NCI-H2171 treated with DMSO at 0.1 percent for 48 hours (cell line): ENCODE results near the gene HOOK2.
"Not testable (repeated sequence)": the region's sequence is repeated elsewhere in the genome, so short reads cannot be mapped to it uniquely, and the experiment has no call there.

Experiments
- DNase-seq: peaks from one replicate; lab custom pipeline; 2025; lab: John Stamatoyannopoulos, UW

The HOOK2 gene, protein sequence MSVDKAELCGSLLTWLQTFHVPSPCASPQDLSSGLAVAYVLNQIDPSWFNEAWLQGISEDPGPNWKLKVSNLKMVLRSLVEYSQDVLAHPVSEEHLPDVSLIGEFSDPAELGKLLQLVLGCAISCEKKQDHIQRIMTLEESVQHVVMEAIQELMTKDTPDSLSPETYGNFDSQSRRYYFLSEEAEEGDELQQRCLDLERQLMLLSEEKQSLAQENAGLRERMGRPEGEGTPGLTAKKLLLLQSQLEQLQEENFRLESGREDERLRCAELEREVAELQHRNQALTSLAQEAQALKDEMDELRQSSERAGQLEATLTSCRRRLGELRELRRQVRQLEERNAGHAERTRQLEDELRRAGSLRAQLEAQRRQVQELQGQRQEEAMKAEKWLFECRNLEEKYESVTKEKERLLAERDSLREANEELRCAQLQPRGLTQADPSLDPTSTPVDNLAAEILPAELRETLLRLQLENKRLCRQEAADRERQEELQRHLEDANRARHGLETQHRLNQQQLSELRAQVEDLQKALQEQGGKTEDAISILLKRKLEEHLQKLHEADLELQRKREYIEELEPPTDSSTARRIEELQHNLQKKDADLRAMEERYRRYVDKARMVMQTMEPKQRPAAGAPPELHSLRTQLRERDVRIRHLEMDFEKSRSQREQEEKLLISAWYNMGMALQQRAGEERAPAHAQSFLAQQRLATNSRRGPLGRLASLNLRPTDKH

DNA sequence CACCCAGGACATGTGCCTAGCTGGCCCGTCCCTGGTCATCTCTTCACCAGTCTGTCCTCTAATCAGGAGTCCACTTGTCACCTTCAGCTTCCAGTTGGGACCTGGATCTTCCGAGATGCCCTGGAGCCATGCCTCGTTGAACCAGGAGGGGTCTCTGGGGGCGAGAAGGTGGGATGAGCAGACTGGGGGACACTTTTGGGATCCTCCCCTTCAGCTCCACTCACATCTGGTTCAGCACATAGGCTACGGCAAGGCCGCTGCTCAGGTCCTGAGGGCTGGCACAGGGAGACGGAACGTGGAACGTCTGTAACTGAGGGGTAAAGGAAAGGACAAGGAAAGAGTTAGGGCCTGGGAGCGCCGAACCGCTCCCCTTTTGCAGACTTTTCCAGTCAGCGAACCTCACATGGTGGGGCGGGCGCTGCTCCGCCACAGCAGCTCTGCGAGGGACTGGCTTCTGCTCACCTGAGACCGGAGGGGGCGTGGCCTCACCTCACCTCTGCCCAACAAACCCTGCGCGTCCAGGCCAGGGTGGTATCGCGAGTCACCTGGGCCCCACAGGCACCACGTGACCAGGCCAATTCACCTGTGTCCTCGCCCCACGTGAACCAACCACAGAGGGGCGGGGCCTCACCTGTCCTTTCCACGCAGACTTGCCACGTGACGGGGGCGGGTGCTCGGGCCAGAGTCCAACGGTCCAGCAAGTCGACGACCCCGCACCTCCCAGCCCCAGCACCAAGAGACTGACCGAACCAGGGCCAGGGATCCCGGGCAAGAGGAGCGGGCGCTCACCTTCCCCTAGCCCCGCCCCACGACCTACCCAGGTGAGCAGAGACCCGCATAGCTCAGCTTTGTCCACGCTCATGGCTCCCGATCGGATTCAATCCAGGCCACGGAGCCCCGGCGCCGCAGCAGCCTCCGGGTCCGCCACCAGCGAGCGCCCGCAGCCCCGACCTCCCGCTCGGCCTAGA, at the start of gene HOOK2:
HOOK2 (minus strand) TSS at position 965 of the 968 bp plus-strand sequence; CDS start at position 862, 103 bp downstream.
- DNase-seq: peak; percentile 74

DNA sequence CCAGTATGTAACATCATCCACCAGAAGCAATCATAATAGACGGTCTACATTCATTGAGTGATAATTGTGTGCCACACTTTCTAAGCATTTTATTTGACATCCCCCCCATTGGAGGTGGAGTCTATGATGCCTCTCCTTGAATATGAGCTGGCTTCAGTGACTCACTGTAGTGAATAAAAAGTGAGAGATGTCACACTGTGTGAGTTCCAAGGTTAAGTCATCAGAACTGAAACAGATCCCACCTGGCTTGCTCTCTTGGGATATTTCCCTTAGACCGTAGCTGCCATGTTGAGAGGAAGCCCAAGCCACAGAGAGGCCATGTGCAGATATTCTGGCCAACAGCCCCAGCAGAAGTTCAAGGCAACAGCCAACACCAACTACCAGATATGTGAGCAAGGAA, 46.4 kb upstream of the HOOK2 start:
- DNase-seq: no peak

GRCh38 chr19:12817810-12818209, 42.5 kb upstream of the HOOK2 start:
- not testable (repeated sequence) for DNase-seq

- DNase-seq: not testable (repeated sequence)
Measured at GRCh38 chr19:12817188-12817587, 41.8 kb upstream of the HOOK2 start.

GRCh38 chr19:12815088-12815487, 39.7 kb upstream of the HOOK2 start:
- DNase-seq: no peak

DNA sequence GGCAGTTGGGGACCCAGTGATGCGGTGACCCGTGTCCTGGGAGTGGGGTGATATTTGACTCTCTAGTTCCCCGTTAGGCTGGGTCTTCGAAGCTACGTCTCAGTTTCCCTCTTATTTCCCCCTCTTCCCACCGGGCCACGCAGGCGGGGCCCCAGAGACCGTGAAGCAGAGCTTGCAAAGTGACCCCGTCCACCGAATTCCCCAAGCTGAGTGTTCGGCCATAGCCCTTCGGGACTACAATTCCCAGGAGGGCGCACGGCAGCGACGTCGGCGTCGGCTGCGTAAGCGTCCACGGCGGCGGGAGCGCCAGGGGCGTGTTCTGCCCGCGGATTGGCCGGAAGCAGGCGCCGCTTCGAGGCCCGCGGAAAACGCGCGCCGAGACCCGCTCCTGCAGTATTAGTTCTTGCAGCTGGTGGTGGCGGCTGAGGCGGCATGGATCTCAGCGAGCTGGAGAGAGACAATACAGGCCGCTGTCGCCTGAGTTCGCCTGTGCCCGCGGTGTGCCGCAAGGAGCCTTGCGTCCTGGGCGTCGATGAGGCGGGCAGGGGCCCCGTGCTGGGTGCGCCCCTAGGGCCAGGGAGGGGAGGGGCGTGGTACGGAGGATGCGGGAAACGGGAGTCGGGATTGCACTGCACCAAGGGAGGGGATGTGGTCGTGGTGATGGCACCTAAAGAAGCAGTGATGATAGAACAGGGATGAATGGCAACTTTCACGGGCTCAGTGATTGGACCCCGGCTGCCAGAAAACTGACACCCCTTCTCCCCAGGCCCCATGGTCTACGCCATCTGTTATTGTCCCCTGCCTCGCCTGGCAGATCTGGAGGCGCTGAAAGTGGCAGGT, 31.1 kb upstream of the HOOK2 start, which contains the start of gene RNASEH2A:
RNASEH2A (plus strand) TSS at position 343 of the 840 bp plus-strand sequence; CDS start at position 433, 90 bp downstream.
- peak; percentile 98 for DNase-seq

GRCh38 chr19:12804051-12804450, 28.7 kb upstream of the HOOK2 start:
- no peak for DNase-seq

DNA sequence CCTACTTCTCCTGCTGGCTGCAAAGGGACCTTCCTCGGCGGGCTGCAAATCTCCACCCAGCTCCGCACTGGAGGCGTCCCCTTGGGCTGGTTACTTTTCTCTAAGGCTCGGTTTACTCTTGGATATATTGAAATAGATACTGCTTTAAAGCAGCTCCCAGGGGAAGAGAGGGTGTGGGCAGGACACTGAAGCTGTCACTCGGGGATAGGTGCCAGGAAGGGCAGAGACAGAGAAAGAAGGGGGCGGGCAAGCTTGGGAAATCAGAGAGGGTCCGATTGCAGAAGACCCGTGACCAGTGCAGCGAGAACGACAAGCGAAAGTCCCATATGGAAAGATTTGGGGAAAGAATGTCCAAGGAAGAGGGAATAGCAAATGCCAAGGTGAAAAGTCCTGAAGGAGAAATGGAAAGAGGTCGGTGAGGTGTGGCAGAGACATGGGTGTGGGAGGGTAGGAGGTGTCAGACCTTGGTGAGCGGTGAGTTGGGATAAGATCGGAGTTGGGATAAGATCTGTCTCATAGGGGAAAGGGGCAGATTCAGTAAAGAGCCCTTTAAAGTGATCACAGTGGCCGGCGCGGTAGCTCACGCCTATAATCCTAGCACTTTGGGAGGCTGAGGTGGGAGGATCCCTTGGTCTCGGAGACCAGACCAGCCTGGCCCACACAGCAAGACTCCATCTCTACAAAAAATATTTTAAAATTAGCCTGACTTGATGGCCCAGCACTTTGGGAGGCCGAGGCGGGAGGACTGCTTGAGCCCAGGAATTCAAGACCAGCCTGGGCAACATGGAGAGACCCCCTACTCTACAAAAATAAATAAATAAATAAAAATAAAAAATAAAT, 27.1 kb upstream of the HOOK2 start:
- DNase-seq: no peak

GRCh38 chr19:12801466-12802266, 26.3 kb upstream of the HOOK2 start, which contains the start of the genes PRDX2 and THSD8:
Gene PRDX2 (minus strand): TSS chr19:12801800. CDS start chr19:12801261, 539 bp downstream.
Gene THSD8 (plus strand): TSS chr19:12802069. CDS start chr19:12802072, 3 bp downstream.
- DNase-seq: peak; percentile 73

- DNase-seq: no peak
Measured at GRCh38 chr19:12800923-12801465, 25.6 kb upstream of the HOOK2 start.

GRCh38 chr19:12800466-12800770, 25.1 kb upstream of the HOOK2 start:
- no peak for DNase-seq

DNA sequence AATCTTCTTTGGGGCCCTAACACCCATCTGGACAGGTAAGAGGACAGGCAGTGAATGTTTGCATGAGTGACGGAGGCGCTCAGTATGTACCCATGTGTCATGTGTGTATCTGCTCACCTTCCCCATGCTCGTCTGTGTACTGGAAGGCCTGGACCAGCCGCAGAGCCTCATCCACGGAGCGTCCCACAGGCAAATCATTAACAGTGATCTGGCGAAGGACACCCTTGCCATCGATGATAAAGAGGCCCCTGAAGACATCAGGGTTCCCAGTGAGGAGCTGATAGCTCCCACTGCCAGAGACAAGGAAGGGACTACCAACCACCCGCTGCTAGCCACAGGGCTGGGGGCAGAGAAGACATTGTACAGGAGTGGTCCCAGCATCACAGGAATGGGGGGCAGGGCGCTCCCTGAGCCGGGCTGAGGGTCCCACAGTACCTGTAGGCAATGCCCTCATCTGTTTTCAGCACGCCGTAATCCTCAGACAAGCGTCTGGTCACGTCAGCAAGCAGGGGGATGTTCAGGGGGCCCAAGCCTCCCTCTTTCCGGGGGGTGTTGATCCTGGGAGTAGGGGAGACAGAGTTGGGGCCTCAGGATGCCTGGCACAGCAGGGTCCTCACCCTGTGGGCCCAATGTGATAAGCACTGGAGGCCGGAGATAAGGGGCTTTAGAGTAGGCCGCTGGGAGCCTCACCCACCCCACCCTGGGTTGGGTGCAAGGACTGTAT, 24.6 kb upstream of the HOOK2 start:
- DNase-seq: no peak

DNA sequence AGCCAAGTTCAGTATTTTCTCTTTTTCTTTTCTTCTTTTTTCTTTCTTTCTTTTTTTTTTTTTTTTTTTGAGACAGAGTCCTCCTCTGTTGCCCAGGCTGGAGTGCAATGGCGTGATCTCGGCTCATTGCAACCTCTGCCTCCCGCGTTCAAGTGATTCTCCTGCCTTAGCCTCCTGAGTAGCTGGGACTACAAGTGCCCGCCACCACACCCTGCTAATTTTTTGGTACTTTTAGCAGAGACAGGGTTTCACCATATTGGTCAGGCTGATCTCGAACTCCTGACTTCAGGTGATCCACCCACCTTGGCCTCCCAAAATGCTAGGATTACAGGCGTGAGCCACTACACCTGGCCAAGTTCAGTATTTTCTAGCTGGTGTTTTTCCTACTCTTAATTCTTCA, 22.3 kb upstream of the HOOK2 start:
- DNase-seq: not testable (repeated sequence)

GRCh38 chr19:12797141-12797587, 21.8 kb upstream of the HOOK2 start:
- no peak for DNase-seq

DNA sequence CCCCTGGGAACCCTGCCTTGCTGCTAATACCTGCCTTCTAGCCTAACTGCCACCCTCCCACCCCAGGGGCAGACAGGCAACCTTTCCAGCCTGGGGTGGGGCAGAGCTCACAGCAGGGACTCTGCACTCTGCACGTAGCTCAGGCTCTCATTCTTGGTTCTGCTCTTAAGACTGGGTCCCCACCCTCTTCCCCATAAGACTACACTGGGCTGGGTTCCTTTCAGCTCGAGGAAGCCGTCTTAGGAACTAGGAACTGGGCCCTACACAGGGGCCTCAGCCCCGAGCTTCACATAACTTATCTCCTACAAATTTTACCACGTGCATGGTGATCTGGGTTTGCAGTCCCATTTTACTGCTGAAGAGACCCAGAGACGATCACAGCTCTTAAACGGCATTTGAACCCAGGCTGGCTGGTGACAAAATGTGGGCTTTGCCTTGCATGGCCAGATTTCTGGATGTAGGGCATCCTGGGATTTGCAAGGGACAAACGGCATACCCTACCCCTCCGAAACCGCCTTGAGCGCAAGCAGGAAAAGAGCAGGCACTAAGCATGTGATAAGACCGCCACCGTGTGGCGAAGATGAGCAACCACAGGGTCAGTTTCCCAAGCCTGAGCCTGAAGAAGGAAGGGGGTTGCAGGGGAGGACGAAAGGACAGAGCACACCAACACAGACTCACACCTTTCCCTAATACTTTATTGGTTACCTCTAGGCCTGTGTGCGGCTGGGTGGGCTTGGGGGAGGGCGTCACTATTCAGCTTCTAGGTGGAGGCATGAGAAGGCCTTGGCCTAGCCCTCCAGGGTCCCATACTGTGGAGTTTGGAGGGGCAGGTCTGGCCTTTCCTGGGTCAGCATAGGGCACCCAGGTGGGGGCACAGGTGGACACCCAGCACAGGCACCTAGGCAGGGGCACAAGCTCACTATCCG, 21.1 kb upstream of the HOOK2 start:
- peak; percentile 85 for DNase-seq

- no peak for DNase-seq
Measured at GRCh38 chr19:12794971-12795381, 19.6 kb upstream of the HOOK2 start.
